ENCODE results near the gene TENM3. TPM values are rescaled to one million over a fixed set of nuclear protein-coding genes. Genes with fewer than 3 reads are reported as not detected.

TENM3 gene
- total RNA-seq, 4 donors from 2014 or later = 0.69 to 8.2 (median 2.3) TPM

DNA sequence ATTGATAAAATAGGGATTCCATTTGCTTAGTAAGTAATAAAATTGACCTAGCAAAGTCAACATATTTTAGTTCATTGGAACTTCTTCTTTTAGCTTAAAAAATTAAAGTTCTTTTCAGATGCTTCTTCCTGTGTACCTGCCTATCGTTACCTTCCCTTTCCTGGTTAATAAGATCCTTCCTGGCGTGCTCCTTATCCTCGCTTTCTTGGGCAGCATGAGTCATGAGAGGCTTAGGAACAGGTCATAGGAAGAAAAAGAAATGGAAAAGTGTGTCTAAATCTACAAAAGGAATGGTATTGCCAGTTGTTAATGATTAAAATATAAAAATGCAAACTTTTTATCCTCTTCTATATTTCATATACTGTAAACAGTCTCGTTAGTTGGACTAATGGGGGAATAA lies 503.7 kb downstream of the TENM3 start:
- no peak for DNase-seq (ENCODE audit: low spot score in 2 of 2)
- TF ChIP-seq, protein P1, sequence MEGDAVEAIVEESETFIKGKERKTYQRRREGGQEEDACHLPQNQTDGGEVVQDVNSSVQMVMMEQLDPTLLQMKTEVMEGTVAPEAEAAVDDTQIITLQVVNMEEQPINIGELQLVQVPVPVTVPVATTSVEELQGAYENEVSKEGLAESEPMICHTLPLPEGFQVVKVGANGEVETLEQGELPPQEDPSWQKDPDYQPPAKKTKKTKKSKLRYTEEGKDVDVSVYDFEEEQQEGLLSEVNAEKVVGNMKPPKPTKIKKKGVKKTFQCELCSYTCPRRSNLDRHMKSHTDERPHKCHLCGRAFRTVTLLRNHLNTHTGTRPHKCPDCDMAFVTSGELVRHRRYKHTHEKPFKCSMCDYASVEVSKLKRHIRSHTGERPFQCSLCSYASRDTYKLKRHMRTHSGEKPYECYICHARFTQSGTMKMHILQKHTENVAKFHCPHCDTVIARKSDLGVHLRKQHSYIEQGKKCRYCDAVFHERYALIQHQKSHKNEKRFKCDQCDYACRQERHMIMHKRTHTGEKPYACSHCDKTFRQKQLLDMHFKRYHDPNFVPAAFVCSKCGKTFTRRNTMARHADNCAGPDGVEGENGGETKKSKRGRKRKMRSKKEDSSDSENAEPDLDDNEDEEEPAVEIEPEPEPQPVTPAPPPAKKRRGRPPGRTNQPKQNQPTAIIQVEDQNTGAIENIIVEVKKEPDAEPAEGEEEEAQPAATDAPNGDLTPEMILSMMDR (IDR thresholded peaks at IDR 0.05) = no peak
- TF ChIP-seq POLR2A (IDR thresholded peaks at IDR 0.05) = no peak
- intact Hi-C loops (cut with DNase I; ENCODE audit: low total_unique reads) = no loop called here
- H3K4me3 ChIP-seq (ENCODE audit: low read depth, poor library complexity, severe bottlenecking) = no peak overlapping the region
- 88 to 94% methylated on average over 4 of the region's 4 CpGs for WGBS, 2 donors

DNA sequence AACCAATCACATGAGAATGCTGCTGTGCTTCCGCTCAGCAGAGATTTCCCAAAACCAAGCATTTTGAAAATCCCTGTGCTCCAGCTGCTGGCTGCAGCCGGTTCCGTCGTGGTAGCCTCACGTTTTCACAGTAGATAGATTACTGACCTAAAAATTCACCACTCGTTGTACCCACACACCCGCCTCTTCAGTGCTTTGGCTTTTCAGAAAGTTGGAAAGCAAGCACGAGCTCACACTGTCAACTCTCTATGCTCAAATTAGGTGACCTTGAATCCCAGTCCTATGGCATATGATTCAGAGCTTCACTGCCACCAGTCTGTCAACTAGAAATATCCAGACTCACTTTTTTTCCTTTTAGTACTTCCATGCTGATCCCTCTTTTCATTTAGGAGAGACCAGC lies 505.1 kb downstream of the TENM3 start:
- WGBS, 2 donors = 82 to 83% methylated on average over 8 of the region's 8 CpGs
- intact Hi-C loops (cut with DNase I; ENCODE audit: low total_unique reads) = no loop called here
- no peak for DNase-seq (ENCODE audit: low spot score in 2 of 2)
- no peak overlapping the region for H3K4me3 ChIP-seq (ENCODE audit: low read depth, poor library complexity, severe bottlenecking)
- no peak for TF ChIP-seq POLR2A (IDR thresholded peaks at IDR 0.05)
- TF ChIP-seq, protein P1 (IDR thresholded peaks at IDR 0.05) = no peak

DNA sequence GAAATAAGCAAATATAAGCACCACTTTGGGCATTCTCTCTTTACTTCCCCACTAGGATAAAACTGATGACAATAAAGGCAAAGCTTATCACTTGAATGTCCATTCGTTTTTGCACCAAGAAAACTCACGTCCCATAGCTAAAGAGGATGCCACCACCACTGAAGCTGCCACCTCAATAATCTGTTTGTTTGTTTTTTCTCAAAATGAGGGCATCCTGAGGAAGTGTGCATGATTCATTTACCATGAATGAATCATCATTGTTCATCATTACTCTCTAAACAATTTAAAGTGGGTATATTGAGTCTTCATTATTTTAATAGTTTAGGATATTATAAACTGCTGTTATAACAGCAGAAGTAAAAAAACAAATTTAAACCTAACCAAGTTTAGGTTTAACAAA lies 505.7 kb downstream of the TENM3 start:
- WGBS, 2 donors = 76 to 83% methylated on average over 2 of the region's 2 CpGs
- intact Hi-C loops (cut with DNase I; ENCODE audit: low total_unique reads) = no loop called here
- TF ChIP-seq, protein P1 (IDR thresholded peaks at IDR 0.05) = no peak
- no peak for TF ChIP-seq POLR2A (IDR thresholded peaks at IDR 0.05)
- no peak overlapping the region for H3K4me3 ChIP-seq (ENCODE audit: low read depth, poor library complexity, severe bottlenecking)
- no peak for DNase-seq (ENCODE audit: low spot score in 2 of 2)

DNA sequence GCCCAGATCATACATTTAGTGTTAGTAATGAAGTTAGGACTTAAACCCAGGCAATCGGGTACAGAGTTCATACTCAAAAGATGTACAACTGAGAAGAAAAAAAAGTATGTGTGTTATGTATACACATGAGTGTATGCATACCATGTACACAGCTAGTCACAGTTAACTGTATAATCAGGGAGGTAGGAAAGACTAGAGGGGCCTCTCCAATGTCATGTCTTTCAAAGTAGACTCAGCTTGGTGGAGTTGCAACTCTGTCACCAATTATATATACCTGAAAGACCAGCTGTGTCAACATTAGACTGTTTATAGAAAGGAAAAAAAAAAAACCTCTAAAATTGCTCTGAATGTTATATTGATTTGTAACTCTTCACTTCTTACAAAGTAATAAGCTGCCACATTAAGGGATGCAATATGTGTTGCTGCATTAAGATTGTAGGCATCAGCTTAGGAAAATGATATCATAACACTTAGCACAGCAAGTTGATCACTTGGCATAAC lies 506.5 kb downstream of the TENM3 start:
- no peak for DNase-seq (ENCODE audit: low spot score in 2 of 2)
- intact Hi-C loops (cut with DNase I; ENCODE audit: low total_unique reads) = no loop called here
- WGBS, 2 donors = 78 to 96% methylated on average over 1 of the region's 1 CpG
- no peak for TF ChIP-seq POLR2A (IDR thresholded peaks at IDR 0.05)
- TF ChIP-seq, protein P1 (IDR thresholded peaks at IDR 0.05) = no peak
- no peak overlapping the region for H3K4me3 ChIP-seq (ENCODE audit: low read depth, poor library complexity, severe bottlenecking)

DNA sequence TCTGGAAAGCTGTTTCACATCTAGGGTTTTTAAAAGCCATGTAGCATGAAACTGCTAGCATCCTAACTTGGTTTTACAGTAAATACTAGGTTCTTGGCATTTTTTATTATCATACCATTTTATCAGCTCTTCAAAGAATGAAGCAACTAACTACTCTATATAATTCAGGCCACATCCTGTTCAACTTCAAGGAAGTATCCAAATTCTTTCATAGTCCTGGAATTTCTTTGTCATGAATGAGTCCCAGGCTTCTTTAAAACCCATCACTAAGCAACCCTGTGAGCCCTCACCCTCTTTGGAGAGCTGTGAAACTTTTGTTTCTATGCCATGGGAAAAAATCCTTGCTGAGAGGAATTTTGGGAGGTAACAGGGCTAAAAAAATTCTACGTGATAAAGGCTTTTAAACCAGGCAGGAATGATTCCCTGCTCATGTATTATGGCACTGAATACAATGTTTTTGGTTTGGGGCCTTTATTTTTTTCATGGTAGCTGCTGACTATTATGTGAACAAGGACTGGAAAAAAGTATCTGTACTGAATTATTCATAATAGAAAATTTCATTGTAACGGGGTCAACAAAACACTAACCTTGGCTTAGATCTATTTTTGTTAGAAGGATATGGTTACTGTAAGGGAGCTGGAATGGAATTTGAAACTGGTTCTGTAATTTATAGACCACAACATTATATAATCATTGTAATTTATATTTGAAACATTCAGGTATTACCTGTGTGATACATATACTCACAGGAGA lies 509.1 kb downstream of the TENM3 start:
- intact Hi-C loops (cut with DNase I; ENCODE audit: low total_unique reads) = no loop called here
- H3K4me3 ChIP-seq (ENCODE audit: low read depth, poor library complexity, severe bottlenecking) = no peak overlapping the region
- 75 to 82% methylated on average over 2 of the region's 2 CpGs for WGBS, 2 donors
- TF ChIP-seq, protein P1 (IDR thresholded peaks at IDR 0.05) = no peak
- TF ChIP-seq POLR2A (IDR thresholded peaks at IDR 0.05) = no peak
- no peak for DNase-seq (ENCODE audit: low spot score in 2 of 2)

All from lower leg skin (tissue), 4 donors.